Measurements from ENCODE around the gene FREM3.

- no peak for TF ChIP-seq CTCF (IDR thresholded peaks at IDR 0.05; ENCODE audit: low read length)
- no peak for TF ChIP-seq EZH2 (optimal IDR thresholded peaks at IDR 0.05; ENCODE audit: low read depth, low read length)
- TF ChIP-seq EZH2phosphoT487 (IDR thresholded peaks at IDR 0.05; ENCODE audit: low read length) = no peak
Observed at GRCh38 chr4:143668930-143669552, 31.4 kb downstream of the FREM3 start.

Data from MM.1S (cell line).